ENCODE results near the gene DRC3. TPM values are rescaled to one million over a fixed set of nuclear protein-coding genes. Genes with fewer than 3 reads are reported as not detected.

DRC3 gene
- total and polyA plus RNA-seq, 2 donors (not counting 3 experiments of a cell fraction or from before 2014, with no cell fraction given), result 1.6 to 2.9 TPM

- Histone ChIP-seq H3K4me3 (replicated peaks in 1 of 3; ENCODE audit: insufficient read depth in 1 of 3, low read depth in 1 of 3, low read length in 3 of 3) (no peak overlapping the region), H3K9me3 (replicated peaks; ENCODE audit: control insufficient read depth, insufficient read depth, low read length) (no peaks in the 10 kb centered on the region), H3K79me2 (ENCODE audit: control insufficient read depth, insufficient read depth, low read length) (no peaks in the 10 kb centered on the region), H3K4me1 (ENCODE audit: control insufficient read depth, extremely low read depth, insufficient read depth, low read length) (peaks cover 23% of the 10 kb centered on the region), H3K36me3 (ENCODE audit: control insufficient read depth in 2 of 2, extremely low read depth in 1 of 2, insufficient read depth in 2 of 2, low read length in 2 of 2) (no peaks in the 10 kb centered on the region), H3K9me1 (replicated peaks; ENCODE audit: control insufficient read depth, extremely low read depth, insufficient read depth, low read length) (no peaks in the 10 kb centered on the region), H3K9ac (replicated peaks; ENCODE audit: extremely low read depth, insufficient read depth, low read length) (no peak overlapping the region), H3K27me3 (ENCODE audit: control insufficient read depth in 2 of 2, insufficient read depth in 2 of 2, low read length in 2 of 2) (no peaks in the 10 kb centered on the region), H4K20me1 (replicated peaks; ENCODE audit: control insufficient read depth, extremely low read depth, insufficient read depth, low read length) (no peaks in the 10 kb centered on the region), H3K27ac (ENCODE audit: insufficient read depth, low read depth, low read length) (no peak overlapping the region), H2AFZ (ENCODE audit: low read depth, low read length) (no peak overlapping the region), H3K4me2 (ENCODE audit: insufficient read depth, low read length) (no peak overlapping the region)
- DNase-seq (ENCODE audit: low read depth, low spot score) (no peak), FAIRE-seq (no peak)
- intact Hi-C loops (cut with micrococcal nuclease) (no loop called here), dilution Hi-C loops (cut with MboI; ENCODE audit: extremely low pct_ligation_motif_present, low sequenced_read_pairs) (no loop called here)
- ChIA-PET POLR2A (interaction anchor here (0.6 kb wide), 1 partner anchor 43 kb away, joined by 3 read pairs; no protein-coding TSS in a partner anchor), CTCF (interaction anchor here (1.0 to 1.4 kb wide), 2 partner anchors 9 to 30 kb away, joined by 3 to 9 read pairs; no protein-coding TSS in a partner anchor)
- no TSS peak for BruUV-seq (replicated peaks)
- TF ChIP-seq POLR2AphosphoS5 (IDR thresholded peaks at IDR 0.05; ENCODE audit: insufficient read depth, low read depth, low read length) (no peak), MYC (IDR thresholded peaks at IDR 0.05; ENCODE audit: low read depth, low read length) (no peak), EZH2 (IDR thresholded peaks at IDR 0.05; ENCODE audit: borderline replicate concordance, low read depth, low read length, severe bottlenecking) (no peak), GATA2 (IDR thresholded peaks at IDR 0.05; ENCODE audit: insufficient read depth, insufficient read length, low read depth, low read length) (no peak), FOS (IDR thresholded peaks at IDR 0.05; ENCODE audit: borderline replicate concordance, insufficient read depth, low read length) (no peak), CTCF (IDR thresholded peaks at IDR 0.05; ENCODE audit: extremely low read depth in 1 of 2, insufficient read depth in 1 of 2, low read depth in 1 of 2, low read length in 2 of 2) (no peak), POLR2A (IDR thresholded peaks at IDR 0.05; ENCODE audit: low read depth, low read length) (no peak), JUN (IDR thresholded peaks at IDR 0.05; ENCODE audit: borderline replicate concordance, insufficient read depth, insufficient read length, low read depth) (no peak), MAX (IDR thresholded peaks at IDR 0.05; ENCODE audit: insufficient read depth, insufficient read length) (no peak)
These were observed 46.6 kb upstream of the DRC3 start for GRCh38 chr17:17926036-17926435.
